RWPE2 (cell line): Measurements from ENCODE around the gene INTS1.

Experiments
- ATAC-seq: fragments of 200-7000 bp; cut with Tn5 transposase; 3 replicates; pipeline ENCODE4 v1.9.1; 2021; ENCODE audit warnings: low read depth
- DNase-seq: peaks from one replicate; pipeline ENCODE4 v3.0.0-alpha.2; 2020; ENCODE audit warnings: low spot score
- H3K27ac ChIP-seq: fragments of 450-650 bp; 2 replicates; pipeline ENCODE4 v1.5.1; 2017; ENCODE audit warnings: mild to moderate bottlenecking; ENCODE audit not compliant: poor library complexity, severe bottlenecking
- H3K27me3 ChIP-seq: fragments of 250-450 bp; sonication (Bioruptor Pico); 2 replicates; pipeline ENCODE4 v1.5.1; 2021; ENCODE audit warnings: mild to moderate bottlenecking, moderate library complexity; ENCODE audit not compliant: insufficient read depth, poor library complexity, severe bottlenecking
- H3K36me3 ChIP-seq: fragments of 250-450 bp; sonication (Bioruptor Pico); 2 replicates; pipeline ENCODE4 v1.5.1; 2020; ENCODE audit warnings: low read depth, mild to moderate bottlenecking, moderate library complexity
- H3K4me1 ChIP-seq: fragments of 250-450 bp; sonication (Bioruptor Pico); 2 replicates; pipeline ENCODE4 v1.5.1; 2021; ENCODE audit warnings: mild to moderate bottlenecking, moderate library complexity; ENCODE audit not compliant: insufficient read depth, poor library complexity, severe bottlenecking
- H3K4me3 ChIP-seq: fragments of 250-450 bp; sonication (Bioruptor Pico); 2 replicates; pipeline ENCODE4 v1.5.1; 2021; ENCODE audit warnings: mild to moderate bottlenecking, moderate library complexity; ENCODE audit not compliant: severe bottlenecking
- H3K9me3 ChIP-seq: fragments of 250-450 bp; sonication (Bioruptor Pico); 2 replicates; pipeline ENCODE4 v1.5.1; 2021; ENCODE audit warnings: mild to moderate bottlenecking, moderate library complexity; ENCODE audit not compliant: severe bottlenecking
- TF ChIP-seq, protein P1 (sequence below): fragments of 450-650 bp; IDR thresholded peaks from one replicate; pipeline ENCODE4 v1.5.1; 2017; ENCODE audit warnings: mild to moderate bottlenecking, moderate library complexity; ENCODE audit not compliant: poor library complexity, severe bottlenecking

INTS1 gene

DNA sequence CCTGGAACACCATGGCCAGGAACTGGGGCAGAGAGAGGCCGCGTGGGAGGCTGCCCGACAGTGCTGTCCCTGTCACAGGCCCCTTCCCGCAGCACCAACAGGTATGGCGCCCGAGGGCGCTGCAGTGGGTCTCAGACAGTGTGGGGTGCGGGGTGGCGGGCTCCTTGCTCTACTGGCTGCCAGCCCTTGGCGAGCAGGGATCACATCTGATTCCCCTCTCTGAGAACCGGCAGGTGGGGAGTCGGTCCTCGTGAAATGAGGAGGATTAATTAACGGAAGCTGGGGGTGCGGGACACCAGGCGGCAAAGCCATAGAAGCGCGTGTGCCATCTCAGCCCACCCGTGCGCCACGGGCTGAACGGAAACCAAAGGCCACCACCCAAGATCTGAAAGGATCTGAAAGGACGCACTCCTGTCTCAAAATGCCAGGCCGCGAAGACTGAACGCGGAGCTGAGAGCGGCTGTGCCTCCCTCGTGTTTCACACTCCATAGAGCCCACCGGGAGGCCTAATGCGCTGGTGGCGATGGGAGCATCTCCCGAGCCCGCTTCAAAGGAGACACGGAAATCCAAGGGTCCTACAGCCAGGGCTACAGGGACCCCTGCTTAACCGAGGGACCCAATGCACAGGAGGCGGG is 6.8 kb downstream of the INTS1 start:
- Histone ChIP-seq H3K4me3 (no peak overlapping the region), H3K36me3 (peaks cover 41% of the 10 kb centered on the region), H3K9me3 (no peaks in the 10 kb centered on the region), H3K27me3 (no peaks in the 10 kb centered on the region), H3K27ac (no peak overlapping the region), H3K4me1 (no peaks in the 10 kb centered on the region)
- TF ChIP-seq, protein P1, sequence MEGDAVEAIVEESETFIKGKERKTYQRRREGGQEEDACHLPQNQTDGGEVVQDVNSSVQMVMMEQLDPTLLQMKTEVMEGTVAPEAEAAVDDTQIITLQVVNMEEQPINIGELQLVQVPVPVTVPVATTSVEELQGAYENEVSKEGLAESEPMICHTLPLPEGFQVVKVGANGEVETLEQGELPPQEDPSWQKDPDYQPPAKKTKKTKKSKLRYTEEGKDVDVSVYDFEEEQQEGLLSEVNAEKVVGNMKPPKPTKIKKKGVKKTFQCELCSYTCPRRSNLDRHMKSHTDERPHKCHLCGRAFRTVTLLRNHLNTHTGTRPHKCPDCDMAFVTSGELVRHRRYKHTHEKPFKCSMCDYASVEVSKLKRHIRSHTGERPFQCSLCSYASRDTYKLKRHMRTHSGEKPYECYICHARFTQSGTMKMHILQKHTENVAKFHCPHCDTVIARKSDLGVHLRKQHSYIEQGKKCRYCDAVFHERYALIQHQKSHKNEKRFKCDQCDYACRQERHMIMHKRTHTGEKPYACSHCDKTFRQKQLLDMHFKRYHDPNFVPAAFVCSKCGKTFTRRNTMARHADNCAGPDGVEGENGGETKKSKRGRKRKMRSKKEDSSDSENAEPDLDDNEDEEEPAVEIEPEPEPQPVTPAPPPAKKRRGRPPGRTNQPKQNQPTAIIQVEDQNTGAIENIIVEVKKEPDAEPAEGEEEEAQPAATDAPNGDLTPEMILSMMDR, result no peak
- ATAC-seq (no peak), DNase-seq (no peak)

DNA sequence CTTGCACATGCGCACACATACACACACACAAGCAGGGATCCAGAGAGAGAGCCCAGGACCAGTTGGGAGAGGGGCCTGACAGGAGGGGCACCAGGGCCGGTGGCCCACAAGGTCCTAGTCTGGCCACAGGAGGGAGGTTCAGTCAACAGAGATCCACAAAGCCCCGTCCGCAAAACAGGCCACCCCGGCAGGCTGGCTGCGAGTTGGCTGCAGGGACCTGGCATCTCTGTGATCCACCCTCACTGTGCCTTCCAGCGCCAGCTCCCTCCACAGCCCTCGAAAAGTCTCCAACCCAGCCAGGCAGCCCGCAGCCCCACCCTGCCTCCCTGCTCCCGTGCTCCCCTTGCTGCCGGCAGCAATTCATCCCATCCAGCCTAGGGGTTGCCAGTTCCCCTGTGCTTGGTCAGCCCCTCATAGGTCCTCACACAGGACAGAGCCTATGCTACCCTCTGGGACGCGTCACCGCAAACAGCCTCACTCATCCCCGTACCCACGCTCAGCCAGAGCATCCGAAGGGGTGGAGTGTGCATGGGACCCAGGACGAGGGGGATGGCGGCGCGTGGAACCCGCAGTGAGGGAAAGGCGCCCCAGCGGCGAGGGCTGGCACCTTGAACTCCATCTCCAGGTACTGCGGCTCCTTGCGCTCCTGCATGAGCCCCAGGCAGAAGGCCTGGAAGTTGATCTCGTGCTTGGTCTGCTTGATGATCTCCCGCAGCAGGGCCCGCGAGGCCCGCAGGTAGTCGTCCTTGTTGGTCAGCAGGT is 7.5 kb downstream of the INTS1 start:
- Histone ChIP-seq H3K27ac (no peak overlapping the region), H3K9me3 (no peaks in the 10 kb centered on the region), H3K4me1 (no peaks in the 10 kb centered on the region), H3K36me3 (peaks cover 41% of the 10 kb centered on the region), H3K27me3 (no peaks in the 10 kb centered on the region), H3K4me3 (no peak overlapping the region)
- ATAC-seq, result no peak
- TF ChIP-seq, protein P1, result no peak
- no peak for DNase-seq

DNA sequence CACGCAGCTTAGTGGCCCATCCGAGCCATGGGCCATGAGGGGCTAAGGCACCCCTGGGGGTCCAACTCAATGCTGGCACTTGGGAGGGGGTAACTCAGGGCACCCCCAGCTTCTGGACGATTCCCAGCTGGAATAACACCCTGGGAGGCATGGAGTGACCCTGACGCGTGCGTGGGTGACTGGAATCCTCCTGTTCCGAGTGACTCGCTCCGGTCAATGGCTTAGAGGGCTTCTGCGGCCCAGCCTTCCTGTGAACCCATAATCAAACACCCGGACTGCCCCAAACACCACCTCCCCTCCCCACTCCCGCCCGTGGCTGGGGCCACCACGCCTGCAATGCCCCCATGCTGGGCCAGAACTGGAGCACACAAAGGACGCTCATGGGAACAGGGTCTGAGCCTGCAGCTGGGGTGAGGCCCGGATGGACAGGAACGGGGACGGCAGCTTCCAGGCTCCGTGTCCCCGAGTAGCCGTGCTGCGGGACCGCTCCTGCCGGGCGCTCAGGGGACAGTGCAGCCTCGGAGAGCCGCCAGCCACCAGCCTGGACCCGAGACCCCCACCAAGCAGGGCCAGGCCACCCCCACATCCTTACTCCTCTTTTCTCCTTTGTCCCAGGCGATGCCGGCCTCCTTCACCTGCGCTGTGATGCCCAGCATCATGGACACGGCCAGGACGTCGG is 8.5 kb downstream of the INTS1 start:
- Histone ChIP-seq H3K36me3 (peaks cover 40% of the 10 kb centered on the region), H3K4me3 (no peak overlapping the region), H3K9me3 (no peaks in the 10 kb centered on the region), H3K4me1 (no peaks in the 10 kb centered on the region), H3K27me3 (no peaks in the 10 kb centered on the region), H3K27ac (no peak overlapping the region)
- no peak for DNase-seq
- TF ChIP-seq, protein P1, result no peak
- no peak for ATAC-seq

DNA sequence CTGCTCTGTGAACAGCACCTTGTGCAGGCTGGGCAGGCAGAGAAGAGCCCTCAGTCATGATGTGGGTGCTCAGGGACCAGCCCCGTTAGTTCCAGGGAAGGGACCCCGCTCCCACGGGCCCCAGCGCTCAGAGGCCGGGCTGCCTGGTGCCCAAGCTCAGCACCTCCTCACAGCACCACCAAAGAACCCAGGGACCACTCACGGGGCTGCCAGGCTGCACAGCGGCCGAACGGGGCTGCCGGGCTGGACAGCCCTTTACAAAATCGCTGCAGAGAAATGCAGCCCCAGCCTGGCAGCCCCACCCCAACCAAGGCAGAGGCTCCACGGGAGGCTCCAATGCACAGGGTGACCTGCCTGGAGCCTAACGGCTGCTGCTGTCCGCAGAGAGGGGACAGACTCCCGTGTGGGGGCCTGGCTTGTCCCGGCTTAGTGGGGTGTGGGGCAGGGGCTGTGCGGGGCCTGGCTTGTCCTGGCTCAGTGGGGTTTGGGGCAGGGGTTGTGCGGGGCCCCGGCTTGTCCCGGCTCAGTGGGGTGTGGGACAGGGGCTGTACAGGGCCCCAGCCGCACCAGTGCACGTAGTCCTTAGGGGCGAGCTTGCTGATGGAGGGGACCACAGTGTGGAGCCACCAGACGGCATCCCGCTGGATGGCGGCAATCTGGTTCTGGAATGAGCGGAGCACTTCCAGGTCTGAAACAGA is 9.2 kb downstream of the INTS1 start:
- Histone ChIP-seq H3K4me1 (no peaks in the 10 kb centered on the region), H3K4me3 (no peak overlapping the region), H3K27ac (no peak overlapping the region), H3K27me3 (no peaks in the 10 kb centered on the region), H3K9me3 (no peaks in the 10 kb centered on the region), H3K36me3 (peaks cover 38% of the 10 kb centered on the region)
- TF ChIP-seq, protein P1, result no peak
- ATAC-seq (no peak), DNase-seq (no peak)
